WERI-Rb-1 (cell line): ENCODE results near the gene LRRC61.

ENCODE experiments used
- DNase-seq: peaks from one replicate; pipeline ENCODE4 v3.0.0-alpha.2; 2020
- H3K27ac ChIP-seq: fragments of 250-450 bp; sonication (Bioruptor Pico); 2 replicates; pipeline ENCODE4 v1.5.1; 2020; ENCODE audit warnings: mild to moderate bottlenecking, moderate library complexity
- H3K27me3 ChIP-seq: fragments of 250-450 bp; sonication (Bioruptor Pico); 2 replicates; pipeline ENCODE4 v1.5.1; 2021; ENCODE audit warnings: mild to moderate bottlenecking, low read depth, moderate library complexity; ENCODE audit not compliant: insufficient read depth, severe bottlenecking
- H3K36me3 ChIP-seq: fragments of 250-450 bp; sonication (Bioruptor Pico); 2 replicates; pipeline ENCODE4 v1.5.1; 2020; ENCODE audit warnings: mild to moderate bottlenecking, moderate library complexity
- H3K4me3 ChIP-seq: 2 replicates; pipeline ENCODE4 v1.5.1; 2011; ENCODE audit warnings: low read depth, mild to moderate bottlenecking, control low read depth, low read length
- H3K9me3 ChIP-seq: fragments of 250-450 bp; sonication (Bioruptor Pico); 2 replicates; pipeline ENCODE4 v1.5.1; 2021; ENCODE audit warnings: mild to moderate bottlenecking, moderate library complexity; ENCODE audit not compliant: severe bottlenecking
- TF ChIP-seq, protein P1 (sequence below): IDR thresholded peaks from 2 replicates; pipeline ENCODE4 v1.5.1; 2011; ENCODE audit warnings: low read depth, mild to moderate bottlenecking, control low read depth, inconsistent platforms, low read length

Gene LRRC61

DNA sequence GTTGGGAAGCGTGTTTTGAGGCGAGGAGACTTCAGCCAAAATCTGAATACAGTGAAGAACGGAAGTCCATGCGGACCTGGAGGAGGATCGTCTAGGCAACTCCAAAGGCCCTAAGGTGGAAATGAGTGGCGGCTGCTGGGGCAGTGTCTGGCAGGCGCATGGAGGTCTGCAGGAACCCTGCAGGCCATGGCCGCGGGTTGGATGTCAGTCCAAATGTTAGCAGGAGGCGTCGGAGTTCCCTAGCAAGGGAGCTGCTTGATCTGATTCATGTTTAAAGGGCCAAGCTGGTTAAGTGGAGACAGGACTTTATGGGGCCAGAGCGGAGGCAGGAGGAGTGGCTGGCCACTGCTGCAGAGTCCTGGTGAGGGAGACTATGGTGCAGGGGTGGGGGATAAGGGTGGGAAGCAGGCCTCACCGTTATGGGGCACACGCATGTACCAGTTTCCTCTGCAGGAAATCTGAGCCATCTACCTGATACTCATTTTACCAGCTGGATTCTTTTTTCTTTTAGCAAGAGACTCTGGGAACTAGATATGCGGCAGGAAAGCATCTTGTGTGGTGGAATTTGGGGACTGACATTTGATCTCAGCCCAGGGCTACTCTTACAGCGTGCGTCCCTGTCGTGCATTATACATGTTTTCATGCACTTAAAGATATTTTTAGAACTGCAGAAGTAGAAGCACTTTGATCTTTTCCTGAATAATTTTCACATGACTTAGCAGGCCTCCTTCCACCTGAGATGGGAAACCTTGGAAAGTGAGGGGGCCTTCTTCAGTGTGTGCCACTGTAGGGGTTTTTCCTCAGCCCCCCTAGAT lies 38.9 kb downstream of the LRRC61 start:
- Histone ChIP-seq H3K27ac (no peak overlapping the region), H3K27me3 (no peaks in the 10 kb centered on the region), H3K4me3 (no peak overlapping the region), H3K36me3 (no peaks in the 10 kb centered on the region), H3K9me3 (no peaks in the 10 kb centered on the region)
- DNase-seq: no peak
- TF ChIP-seq, protein P1, sequence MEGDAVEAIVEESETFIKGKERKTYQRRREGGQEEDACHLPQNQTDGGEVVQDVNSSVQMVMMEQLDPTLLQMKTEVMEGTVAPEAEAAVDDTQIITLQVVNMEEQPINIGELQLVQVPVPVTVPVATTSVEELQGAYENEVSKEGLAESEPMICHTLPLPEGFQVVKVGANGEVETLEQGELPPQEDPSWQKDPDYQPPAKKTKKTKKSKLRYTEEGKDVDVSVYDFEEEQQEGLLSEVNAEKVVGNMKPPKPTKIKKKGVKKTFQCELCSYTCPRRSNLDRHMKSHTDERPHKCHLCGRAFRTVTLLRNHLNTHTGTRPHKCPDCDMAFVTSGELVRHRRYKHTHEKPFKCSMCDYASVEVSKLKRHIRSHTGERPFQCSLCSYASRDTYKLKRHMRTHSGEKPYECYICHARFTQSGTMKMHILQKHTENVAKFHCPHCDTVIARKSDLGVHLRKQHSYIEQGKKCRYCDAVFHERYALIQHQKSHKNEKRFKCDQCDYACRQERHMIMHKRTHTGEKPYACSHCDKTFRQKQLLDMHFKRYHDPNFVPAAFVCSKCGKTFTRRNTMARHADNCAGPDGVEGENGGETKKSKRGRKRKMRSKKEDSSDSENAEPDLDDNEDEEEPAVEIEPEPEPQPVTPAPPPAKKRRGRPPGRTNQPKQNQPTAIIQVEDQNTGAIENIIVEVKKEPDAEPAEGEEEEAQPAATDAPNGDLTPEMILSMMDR: no peak

DNA sequence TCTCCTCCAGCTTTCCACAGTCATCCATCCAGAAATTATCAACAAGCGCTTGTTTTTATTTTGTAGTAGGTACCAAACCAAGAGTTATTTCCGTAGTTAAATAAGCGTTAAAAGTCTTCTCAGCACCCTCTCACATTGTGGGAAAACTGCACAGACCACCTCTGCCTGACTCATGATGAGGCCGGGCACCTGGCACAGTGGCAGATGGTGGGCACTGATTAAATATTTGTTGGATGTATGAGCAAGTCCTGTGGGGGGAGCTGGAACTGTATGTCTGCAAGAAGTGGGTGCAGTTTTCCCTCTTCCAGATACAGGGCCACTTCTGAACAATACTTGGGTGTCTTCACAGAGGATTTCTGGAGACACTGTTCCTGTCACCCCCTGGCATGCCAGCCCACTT lies 40.2 kb downstream of the LRRC61 start:
- no peaks in the 10 kb centered on the region for H3K9me3 ChIP-seq
- DNase-seq: no peak
- no peaks in the 10 kb centered on the region for H3K27me3 ChIP-seq
- TF ChIP-seq, protein P1: no peak
- H3K27ac ChIP-seq: no peak overlapping the region
- H3K4me3 ChIP-seq: no peak overlapping the region
- H3K36me3 ChIP-seq: no peaks in the 10 kb centered on the region

- Histone ChIP-seq H3K36me3 (no peaks in the 10 kb centered on the region), H3K27me3 (no peaks in the 10 kb centered on the region), H3K27ac (no peak overlapping the region), H3K9me3 (no peaks in the 10 kb centered on the region), H3K4me3 (no peak overlapping the region)
- DNase-seq: no peak
- TF ChIP-seq, protein P1: no peak
Measured at GRCh38 chr7:150363872-150364271, 40.7 kb downstream of the LRRC61 start.

DNA sequence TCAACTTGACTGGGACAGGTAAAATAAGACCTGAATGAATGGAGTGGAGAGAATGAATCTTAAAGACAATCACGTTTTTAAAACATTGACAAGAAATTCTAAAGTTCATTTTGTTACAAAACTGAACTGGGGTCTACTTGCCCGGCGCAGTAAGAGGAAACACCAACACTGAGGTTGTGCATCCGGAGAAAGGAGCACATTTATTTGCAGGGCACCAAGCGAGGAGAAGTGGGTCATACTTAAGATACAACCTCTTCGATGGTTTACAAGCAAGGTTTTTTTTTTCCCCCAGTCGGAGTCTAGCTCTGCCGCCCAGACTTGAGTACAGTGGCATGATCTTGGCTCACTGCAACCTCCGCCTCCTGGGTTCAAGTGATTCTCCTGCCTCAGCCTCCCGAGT lies 42.0 kb downstream of the LRRC61 start:
- no peak for DNase-seq
- H3K9me3 ChIP-seq: no peaks in the 10 kb centered on the region
- H3K4me3 ChIP-seq: no peak overlapping the region
- H3K36me3 ChIP-seq: peaks cover 13% of the 10 kb centered on the region
- H3K27me3 ChIP-seq: no peaks in the 10 kb centered on the region
- H3K27ac ChIP-seq: no peak overlapping the region
- TF ChIP-seq, protein P1: no peak

DNA sequence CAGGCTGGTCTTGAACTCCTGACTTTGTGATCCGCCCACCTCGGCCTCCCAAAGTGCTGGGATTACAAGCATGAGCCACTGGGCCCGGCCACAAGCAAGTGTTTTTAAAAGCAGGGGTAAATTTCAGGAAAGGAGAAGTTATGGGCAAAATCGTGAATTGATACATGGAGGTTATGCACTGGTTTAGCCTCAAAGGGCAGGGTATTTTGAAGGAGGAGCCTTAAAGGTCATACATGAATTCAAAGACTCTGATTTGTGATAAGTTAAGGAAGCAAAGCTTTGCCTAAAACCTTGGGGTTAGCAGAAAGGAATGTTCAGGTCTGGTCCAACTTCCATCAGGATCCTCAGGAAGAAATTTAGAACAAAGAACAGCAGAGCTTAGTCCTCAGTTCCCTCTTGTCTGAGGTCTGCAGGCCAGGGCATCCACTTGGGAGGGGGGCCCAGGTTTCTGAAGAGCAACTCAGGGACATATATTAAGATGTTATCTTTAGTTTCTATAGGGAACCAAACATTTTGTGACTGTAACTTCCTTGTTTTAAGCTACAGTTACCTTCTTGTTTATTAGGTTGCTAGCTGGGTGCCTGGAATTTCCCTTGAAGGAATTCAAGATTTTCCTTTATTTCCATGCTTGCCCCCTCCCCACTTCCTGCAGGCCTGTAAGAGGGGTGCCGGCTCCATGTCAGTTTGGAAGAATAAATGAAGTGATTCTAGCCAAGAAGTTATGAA lies 42.7 kb downstream of the LRRC61 start:
- Histone ChIP-seq H3K27me3 (no peaks in the 10 kb centered on the region), H3K4me3 (no peak overlapping the region), H3K36me3 (peaks cover 19% of the 10 kb centered on the region), H3K27ac (no peak overlapping the region), H3K9me3 (no peaks in the 10 kb centered on the region)
- no peak for DNase-seq
- TF ChIP-seq, protein P1: no peak
